T-helper 1 cell treated with Interleukin-12 subunit alpha and Interleukin-12 subunit beta and Interleukin-4 antibody, amounts not matched to agents 30 ng/mL and 1 ng/mL, for 36 hours (primary cell): Measurements from ENCODE around the gene CACNA2D1. TPM values are rescaled to one million over a fixed set of nuclear protein-coding genes. Genes with fewer than 3 reads are reported as not detected.

Experiments
- intact Hi-C: fragments of 100-400 bp; cut with micrococcal nuclease; formaldehyde crosslinking; loops from one replicate; pipeline ENCODE4 v1.15.1; 2024
- total RNA-seq: library from RNA; stranded (reverse); gene quantifications from 2 replicates; pipeline ENCODE4 v1.2.3, GENCODE V29; 2022

CACNA2D1 gene
- total RNA-seq, 1 donor from 2014 or later, result not detected

DNA sequence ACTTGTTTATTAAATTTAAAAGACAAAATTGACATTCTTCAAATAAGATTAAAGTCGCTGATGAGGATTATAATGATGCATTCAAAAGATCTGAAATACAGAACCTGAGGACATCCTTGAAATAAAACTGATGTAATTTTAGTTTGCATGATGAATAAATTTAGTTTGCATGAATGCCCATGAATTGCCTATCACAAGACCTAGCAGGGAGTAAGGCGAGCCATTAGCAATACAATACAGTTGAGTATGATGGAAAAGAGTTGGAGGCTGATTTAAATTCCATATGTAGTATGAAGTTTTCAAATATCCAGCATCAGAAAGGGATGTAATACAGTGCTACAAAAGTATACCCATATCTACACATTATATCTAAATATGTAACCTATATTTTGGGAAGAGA is 321.3 kb downstream of the CACNA2D1 start:
- intact Hi-C loops, result no loop called here

DNA sequence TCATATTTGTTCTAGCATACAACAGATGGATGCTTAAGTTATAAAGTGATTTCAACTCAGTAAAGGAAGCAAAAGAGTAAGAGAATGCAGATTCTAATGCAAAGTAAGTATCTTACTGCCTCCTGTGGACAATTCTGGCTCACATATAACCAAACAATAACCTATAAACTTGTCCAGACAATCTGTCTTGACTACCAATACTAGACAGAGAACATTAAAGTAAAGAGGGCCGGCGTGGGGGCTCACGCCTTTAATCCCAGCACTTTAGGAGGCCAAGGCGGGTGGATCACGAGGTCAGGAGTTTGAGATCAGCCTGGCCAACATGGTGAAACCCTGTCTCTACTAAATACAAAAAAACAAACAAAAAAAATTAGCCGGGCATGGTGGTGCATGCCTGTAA is 329.3 kb downstream of the CACNA2D1 start:
- intact Hi-C loops, result no loop called here

DNA sequence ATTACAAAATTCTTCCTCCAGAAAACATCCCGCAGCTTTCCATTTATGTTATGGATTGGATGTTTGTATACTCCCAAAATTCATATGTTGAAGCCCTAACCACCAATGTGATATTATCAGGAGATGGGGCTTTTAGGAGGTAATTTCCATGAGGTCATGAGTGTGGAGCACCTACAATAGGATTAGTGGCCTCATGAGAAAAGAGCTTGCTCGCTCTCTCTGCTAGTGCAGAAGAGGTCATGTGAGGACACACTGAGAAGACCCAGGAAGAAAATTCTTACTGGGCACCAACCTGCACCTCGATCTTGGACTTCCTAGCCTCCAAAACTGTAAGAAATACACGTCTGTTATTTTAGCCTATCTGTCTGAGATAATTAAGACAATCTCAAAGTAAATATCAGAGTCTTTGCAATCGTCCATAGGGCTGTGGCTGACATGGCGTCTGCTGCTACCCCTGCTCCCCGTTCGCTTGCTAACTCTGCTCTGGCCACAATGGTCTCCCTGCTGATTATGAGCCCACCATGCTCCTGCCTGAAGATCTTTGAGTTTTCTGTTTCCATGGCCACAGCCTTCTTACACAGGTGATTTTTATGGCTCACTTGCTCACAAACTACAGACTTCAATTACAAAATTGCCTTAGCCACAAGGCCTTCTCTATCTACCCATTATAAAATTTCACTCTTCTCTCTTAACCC is 333.3 kb downstream of the CACNA2D1 start:
- intact Hi-C loops, result no loop called here

DNA sequence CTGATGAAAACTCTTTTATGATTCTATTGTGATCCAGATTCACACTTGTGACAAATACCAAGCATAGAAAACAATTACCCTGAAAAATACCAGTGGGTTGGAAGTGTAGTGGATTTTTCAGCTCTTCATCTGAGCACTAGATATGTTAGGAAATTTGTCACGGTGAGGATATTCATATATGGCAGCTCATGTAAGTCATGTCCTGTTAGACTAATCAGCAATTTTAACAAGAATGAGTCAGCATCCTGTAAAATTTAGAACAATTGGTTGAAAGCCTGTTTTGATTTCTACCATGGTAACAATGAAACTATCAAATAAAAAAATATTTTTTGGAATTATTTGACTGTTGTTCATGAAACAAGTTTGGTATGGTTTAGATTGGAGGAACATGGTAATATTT is 334.3 kb downstream of the CACNA2D1 start:
- intact Hi-C loops, result no loop called here

DNA sequence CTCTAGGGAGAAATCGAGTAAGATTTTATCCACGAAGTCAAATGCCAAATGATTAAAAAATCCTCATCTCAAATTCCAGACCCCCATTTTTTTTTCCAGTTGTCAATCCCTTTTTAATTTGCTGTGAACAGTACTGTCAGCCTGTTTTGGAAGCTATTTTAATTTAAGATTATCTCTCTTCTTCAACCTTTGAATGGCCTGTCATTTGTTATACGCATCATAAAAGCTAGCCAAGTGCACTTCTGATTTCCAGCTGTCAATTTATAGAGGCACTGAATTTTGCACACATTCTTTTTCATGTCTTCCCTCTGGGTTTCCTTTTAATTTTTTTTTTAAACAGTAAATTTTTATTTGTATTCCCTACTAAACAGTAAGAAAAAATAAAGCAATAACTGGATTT is 337.4 kb downstream of the CACNA2D1 start:
- intact Hi-C loops, result no loop called here

DNA sequence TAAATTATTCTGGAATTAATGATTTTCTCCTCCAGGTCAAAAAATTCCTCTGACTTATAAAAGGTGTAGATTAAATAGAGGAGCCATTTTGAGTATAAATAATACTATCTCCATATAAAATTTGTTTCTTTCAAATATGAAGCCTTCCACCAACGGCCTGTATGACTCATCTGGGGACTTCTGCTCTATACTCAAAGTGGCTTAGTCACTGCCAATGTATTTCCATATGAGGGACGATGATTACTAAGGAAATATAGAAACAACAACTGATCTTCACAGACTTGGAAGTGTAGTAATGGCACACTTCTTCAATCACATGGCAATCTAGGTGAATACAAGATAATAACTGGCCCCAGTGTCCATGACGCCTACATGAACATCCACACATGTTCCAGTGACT is 338.1 kb downstream of the CACNA2D1 start:
- intact Hi-C loops, result no loop called here

DNA sequence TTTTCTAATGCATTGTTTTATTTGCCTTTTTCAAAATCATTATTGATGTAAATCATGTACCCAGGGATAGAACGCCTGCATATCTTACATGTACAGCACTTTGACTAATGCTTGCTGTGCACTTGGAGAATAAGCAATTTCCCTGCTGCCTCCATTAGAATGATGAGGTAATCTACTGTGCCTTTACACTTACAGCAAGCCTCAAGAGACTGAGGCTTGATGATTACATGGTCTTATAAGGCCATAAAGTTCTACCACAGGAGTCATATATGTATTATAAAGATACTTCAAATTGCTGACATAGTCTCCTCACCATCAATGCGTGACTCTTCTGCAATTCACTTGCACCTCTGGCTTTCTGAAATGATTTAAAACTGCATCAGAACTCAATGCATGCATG is 345.2 kb downstream of the CACNA2D1 start:
- intact Hi-C loops, result no loop called here

DNA sequence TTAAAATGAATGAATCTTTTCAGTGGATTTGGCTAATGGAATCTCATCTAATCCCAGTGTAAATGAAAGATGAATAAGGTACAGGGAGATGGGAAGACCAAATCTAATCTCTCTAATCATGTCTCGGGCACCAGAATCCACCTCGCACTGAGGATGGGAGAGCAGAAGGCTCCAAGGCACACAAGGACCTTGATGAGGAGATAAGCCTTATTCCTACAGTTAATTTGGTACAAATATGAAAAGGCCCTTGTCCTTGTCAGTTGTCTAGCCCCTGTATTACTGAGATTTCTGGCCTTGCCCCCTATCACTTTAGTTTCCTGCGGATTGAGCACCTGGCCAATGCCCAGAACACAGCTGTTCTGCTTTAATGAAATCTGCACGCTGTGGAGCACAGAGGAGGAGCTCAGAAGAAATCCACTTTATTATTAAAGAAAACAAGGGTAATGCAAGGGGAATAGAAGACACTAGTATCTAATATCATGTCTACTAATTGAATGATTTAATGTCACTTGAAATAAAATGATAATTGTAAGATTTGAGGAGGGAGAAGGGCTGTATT is 352.4 kb downstream of the CACNA2D1 start:
- intact Hi-C loops, result no loop called here

DNA sequence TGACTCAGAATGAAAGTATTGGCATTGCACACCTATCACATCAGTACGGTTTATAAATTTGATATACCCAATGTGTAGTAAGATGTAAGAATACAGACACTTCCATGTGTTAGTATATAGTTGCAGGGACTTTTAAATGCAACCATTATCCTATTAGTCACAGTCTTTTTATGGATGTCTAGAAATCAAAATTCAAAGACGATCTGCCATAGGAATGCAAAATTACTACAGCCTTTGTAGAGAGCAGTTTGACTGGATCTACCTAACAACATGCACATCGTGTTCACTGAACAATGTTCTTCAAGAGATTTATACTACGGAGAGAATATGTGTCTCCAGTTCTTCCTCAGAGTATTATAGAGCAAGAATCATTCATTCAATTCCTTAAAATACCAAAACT is 356.5 kb downstream of the CACNA2D1 start:
- intact Hi-C loops, result no loop called here

DNA sequence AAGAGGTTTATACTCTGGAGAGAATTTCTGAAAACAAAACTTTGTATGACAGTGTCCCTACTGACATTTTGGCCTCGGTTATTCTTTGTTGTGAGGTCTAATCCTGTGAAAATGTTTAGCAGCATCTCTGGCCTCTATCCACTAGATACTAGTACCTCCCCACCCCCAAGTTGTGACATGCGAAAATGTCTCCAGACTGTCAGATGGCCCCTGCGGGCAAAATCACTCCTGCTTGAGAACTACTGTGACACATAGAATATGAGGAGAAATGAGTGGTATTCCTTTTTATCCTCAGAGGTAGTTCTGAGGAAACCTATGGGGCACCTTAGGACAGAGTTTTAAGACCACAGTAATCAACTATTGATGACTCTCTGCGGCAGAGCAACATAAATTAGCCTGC is 358.5 kb downstream of the CACNA2D1 start:
- intact Hi-C loops, result no loop called here

DNA sequence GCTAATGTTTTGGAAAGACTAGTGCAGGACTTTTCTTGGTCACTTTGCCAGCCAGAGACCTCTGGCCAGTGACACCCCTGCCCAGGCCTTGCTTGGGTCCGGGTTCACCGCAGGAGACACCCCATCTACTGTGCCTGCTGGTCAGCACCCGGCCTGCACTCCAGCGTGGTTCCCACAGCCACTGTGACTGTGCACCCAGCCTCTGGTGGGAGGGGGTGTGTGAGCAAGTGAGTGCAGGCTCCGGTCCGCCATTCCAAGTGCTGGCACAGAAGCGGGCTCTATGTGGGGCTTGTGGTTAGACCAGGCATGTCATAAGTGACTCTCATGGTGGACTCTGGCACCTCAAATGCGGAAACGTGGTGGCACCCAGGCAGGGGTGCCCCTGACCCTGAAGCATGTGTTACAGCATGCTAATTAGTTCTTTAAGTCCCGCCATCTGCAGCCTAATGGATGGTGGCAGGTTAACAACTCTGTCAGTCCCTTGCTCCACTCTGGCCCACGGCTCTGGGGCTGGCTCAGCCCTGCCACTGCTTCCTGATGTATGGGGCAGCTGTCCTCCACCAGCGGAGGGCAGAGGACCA is 361.8 kb downstream of the CACNA2D1 start:
- intact Hi-C loops, result no loop called here

DNA sequence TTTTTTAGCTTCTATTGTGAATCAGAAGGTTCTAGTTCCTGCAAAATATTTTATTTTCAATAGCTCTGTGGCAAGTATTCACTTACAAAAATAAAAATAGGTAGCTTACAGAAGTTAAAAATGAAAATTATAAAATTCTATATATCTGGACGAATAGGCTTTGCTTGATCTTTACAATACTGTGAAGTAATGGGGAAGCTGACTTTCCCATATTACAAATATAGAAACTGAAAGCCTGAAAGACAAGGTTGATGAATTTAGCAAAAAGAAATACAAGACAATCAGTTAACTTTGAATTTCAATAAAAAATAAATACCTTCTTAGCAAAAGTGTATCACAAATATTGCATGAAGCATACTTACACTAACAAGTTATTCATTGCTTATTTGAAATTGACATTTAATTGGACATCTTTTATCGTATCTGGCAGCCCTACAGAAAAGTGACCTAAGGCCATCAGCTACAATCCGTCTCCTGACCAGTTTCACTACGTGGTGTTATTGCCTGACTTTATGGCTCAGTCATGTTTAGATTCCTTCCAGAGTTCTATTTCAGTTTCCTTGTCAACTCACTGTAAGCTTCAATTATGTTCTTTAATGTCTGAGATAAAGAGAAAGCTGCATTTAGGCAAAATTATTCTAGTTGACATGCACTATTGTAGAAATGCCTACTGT is 363.2 kb downstream of the CACNA2D1 start:
- intact Hi-C loops, result no loop called here

DNA sequence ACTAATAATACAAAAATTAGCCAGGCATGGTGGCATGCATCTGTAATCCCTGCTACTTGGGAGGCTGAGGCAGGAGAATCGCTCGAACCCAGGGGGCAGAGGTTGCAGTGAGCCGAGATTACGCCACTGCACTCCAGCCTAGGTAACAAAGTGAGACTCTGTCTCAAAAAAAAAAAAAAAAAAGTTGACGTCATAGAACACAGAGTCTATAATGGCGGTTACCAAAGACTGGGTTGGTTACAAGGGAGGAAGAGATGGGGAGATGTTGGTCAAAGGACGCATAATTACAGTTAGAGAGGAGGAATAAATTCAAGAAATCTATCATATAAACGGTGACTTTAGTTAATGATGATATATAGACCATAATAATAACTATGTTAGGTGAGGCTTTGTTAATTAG is 364.1 kb downstream of the CACNA2D1 start:
- intact Hi-C loops, result no loop called here

DNA sequence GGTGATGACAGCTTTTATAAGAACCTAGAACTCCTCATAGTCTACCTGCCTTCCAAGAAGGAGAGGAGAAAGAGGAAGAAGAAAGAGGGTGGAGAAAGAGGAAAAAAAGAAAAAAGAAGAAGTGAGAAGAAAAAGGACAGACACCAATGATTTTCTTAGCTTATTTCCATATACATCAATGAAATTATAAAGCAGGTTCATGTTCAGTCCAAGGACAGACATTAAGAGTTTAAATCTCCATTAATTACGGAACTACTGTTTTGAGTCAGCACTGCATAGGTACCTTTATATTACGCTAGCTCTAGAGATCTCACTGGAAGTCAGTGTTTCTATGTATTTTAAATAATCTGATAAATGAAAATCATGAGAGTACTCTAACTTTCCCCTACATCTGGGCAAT is 364.8 kb downstream of the CACNA2D1 start:
- intact Hi-C loops, result no loop called here

DNA sequence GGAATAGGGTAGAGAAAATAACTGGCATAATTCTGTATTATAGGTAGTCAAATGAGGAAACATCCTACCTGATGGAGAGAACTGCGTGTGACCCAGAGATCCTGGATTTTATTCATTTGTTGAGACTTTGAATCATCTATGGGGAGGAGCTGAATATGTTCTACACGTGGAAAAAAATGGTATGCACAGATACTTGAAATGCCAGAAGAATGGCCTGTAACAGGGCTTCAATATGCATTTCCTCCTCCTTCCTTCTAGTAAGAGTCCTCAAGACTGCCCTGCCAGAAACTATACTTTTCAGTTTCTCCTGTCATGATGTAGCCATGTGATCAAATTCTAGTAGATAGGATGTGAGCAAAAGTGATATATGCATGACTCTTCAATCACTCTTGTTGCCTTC is 372.1 kb downstream of the CACNA2D1 start:
- intact Hi-C loops, result no loop called here

DNA sequence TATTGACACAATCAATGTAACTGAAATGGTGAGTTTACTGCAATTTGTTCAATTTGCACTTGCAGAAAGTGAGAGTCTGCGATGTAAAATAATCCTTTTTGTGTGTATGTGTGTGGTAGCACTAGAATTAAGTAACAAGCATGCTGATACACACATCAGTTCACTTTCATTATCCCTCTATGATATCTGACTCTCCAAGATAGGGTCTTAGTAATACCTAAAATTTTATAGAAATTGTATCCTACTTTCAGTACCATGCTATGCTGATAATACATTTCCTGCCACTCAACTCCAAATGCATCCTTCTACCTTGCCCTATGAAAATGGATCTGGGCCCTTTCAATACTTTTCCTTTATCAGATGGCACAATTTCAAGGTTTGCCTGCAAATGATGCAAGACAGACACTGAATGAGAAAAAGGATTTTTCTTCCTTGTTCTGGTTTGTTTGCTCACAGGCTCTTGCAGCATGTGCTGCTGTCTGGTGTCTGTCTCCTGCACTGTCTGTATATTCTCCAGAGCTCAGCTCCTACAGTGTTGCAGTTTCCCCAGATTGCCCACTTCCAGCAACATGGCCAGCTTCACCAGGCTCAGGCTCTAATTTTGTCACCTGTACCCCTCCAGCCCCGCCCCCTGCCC is 375.8 kb downstream of the CACNA2D1 start:
- intact Hi-C loops, result no loop called here

DNA sequence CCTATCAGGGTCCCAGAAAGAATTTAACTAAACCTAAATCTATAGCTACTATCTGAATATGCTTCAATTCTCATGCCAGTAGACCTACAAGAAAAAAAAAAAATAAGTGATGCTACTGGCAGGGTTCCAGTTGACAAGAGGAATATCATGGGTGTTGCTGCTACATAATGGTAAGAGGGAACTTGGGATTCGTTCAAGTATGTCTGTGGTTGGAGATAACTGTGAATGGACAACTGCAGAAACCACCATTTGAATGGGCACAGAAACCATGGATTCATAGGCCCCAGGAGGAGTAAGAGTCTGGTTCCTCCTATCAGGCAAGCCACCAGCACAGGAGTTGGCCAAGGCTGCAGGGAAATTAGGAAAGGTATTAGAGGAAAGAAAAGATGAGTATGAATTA is 386.1 kb downstream of the CACNA2D1 start:
- intact Hi-C loops, result no loop called here

DNA sequence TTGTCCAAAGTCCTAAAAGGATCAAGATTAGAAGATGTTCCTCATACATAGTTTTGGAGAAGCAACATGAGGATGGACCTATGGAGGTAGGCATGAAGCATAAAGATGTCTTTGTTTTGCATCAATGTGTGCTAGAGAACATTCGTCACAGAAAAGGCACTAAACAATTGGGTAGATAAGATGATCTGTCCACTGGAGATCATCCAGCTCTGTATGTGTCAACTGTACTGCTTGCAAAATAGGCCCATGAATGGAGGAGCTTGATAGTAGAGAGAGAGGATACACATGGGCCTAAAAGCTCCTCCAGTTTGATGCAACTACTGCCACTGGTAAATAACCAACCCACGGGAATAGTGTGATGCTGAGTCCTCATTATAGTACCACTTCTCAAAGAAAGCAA is 387.3 kb downstream of the CACNA2D1 start:
- intact Hi-C loops, result no loop called here

DNA sequence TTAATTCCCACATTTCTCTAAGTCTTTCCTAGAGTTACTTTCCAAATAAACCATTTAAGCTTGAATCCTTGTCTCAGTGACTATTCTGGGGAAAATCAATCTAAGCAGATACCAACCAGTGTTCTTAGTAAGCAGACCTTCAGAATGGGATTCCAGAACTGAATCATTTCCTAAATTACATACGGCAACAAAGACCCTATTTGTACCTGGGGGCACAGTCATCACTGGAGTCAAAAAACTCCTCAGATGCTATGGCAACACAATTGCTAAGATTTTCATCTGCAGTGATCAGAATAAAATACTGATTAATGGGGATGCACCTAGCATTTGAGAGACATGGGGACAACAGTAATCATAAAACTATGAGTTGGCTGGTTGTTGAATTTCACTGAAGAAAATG is 389.0 kb downstream of the CACNA2D1 start:
- intact Hi-C loops, result no loop called here

DNA sequence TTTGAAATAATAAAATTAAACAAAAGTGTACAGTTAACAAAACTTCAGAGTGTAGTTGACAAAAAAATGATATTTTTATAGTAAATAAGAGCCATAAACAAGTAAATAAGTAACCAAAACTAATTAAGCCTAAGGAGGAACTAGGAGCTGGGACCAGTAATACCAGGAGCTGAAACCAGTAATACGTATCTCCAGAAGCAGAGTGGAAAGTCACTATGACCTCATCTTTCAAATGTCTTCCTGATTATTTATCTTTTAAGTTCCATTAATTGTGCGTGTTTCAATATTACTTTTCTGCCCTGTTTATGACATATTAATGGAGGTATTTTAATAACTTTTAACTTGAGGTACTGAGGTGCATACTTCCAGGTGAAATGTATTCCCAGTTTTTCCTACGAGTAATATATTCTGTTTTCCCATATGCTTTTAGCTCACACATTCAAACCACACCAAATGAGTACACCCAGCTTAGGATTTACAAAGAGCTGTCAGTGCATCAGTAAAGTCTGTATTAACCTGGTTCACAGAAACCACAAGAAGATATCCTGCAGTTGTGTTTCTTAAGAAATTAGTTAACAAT is 390.0 kb downstream of the CACNA2D1 start:
- intact Hi-C loops, result no loop called here

DNA sequence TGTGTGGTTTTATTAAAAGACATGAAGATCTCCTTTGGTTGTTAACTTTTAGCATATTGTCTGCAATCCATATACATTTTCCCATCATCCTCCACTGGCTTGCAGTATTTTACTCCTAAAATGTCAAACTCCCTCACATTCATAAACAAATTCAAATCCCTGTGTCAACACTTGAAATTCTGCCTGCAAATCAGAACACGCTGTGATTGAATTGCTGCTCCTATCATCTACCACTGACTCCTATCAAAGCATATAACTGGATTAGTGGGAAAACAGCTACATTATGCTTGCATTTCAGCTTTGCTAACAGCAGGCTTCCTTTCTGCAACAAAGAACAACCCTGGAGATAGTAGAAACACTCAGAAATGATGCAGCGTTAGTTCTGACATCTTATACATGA is 392.0 kb downstream of the CACNA2D1 start:
- intact Hi-C loops, result no loop called here

DNA sequence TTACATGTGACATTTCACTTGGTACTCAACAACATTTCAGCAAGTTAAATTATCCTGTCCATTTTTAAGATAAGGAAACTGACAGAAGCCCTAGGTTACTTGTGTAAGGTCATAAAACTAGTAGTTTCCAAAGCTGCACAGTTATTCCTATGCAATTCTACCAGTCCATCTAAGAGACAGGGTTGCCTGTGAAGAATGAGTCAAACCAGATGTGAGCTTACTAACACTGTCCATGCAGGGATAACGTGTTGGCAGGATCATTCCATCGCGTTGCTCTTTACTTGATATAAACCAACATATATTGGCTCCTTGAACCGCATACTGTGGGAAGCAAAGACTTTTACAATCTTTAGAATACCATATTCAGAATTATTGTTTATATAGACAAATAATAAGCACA is 392.8 kb downstream of the CACNA2D1 start:
- intact Hi-C loops, result no loop called here
